HG03575 (cell line): ENCODE measurements around the gene ORM1.
"Not testable (repeated sequence)": the region's sequence is repeated elsewhere in the genome, so short reads cannot be mapped to it uniquely, and the experiment has no call there.

Experiments used
- ATAC-seq: cut with Tn5 transposase; IDR thresholded peaks from one replicate; pipeline ENCODE4 v1.9.1; 2021; ENCODE audit not compliant: unreplicated experiment, insufficient number of reproducible peaks, low FRiP score; ENCODE audit errors: extremely low read depth

Gene ORM1

GRCh38 chr9:114318416-114318815 is 4.5 kb upstream of the ORM1 start:
- no peak for ATAC-seq

GRCh38 chr9:114319147-114319546 is 3.8 kb upstream of the ORM1 start:
- no peak for ATAC-seq

GRCh38 chr9:114320710-114321109 is 2.2 kb upstream of the ORM1 start:
- ATAC-seq: not testable (repeated sequence)

- no peak for ATAC-seq
Observed at GRCh38 chr9:114321759-114322158, 1.1 kb upstream of the ORM1 start.

- not testable (repeated sequence) for ATAC-seq
Observed at GRCh38 chr9:114322160-114322818, 609 bp upstream of the ORM1 start.

GRCh38 chr9:114323849-114324248 is 951 bp downstream of the ORM1 start:
- ATAC-seq: not testable (repeated sequence)

GRCh38 chr9:114324492-114324891 is 1.6 kb downstream of the ORM1 start:
- ATAC-seq: no peak

- not testable (repeated sequence) for ATAC-seq
Observed at GRCh38 chr9:114324965-114325364, 2.1 kb downstream of the ORM1 start.

- ATAC-seq: not testable (repeated sequence)
Observed at GRCh38 chr9:114325684-114326254, 2.9 kb downstream of the ORM1 start.

GRCh38 chr9:114327749-114328148 is 4.9 kb downstream of the ORM1 start:
- ATAC-seq: no peak

- ATAC-seq: not testable (repeated sequence)
Observed at GRCh38 chr9:114328357-114328820, 5.5 kb downstream of the ORM1 start.

GRCh38 chr9:114328937-114329624 is 6.2 kb downstream of the ORM1 start:
- not testable (repeated sequence) for ATAC-seq

- ATAC-seq: not testable (repeated sequence)
Observed at GRCh38 chr9:114329625-114330022, 6.7 kb downstream of the ORM1 start, which contains the start of gene ORM2. ORM2 (plus strand) TSS chr9:114329869; CDS start chr9:114329905, 36 bp downstream.

- ATAC-seq: no peak
Observed at GRCh38 chr9:114330636-114331035, 7.7 kb downstream of the ORM1 start.

- not testable (repeated sequence) for ATAC-seq
Observed at GRCh38 chr9:114331229-114332195, 8.6 kb downstream of the ORM1 start.

GRCh38 chr9:114332474-114333040 is 9.7 kb downstream of the ORM1 start:
- ATAC-seq: not testable (repeated sequence)

GRCh38 chr9:114333718-114334117 is 10.8 kb downstream of the ORM1 start:
- not testable (repeated sequence) for ATAC-seq

GRCh38 chr9:114334490-114334889 is 11.6 kb downstream of the ORM1 start:
- no peak for ATAC-seq

GRCh38 chr9:114335745-114336144 is 12.8 kb downstream of the ORM1 start:
- no peak for ATAC-seq
